GM12878 (cell line): ENCODE data around the gene BUB1B. TPM values are rescaled to one million over a fixed set of nuclear protein-coding genes. Genes with fewer than 3 reads are reported as not detected.

ENCODE experiments used
- ATAC-seq: fragments of 200-7000 bp; cut with Tn5 transposase; 3 replicates; pipeline ENCODE4 v1.9.1; 2020; ENCODE audit warnings: mild to moderate bottlenecking, moderate library complexity
- BruUV-seq: library from RNA; stranded (reverse); fragments of 400-500 nt; replicated peaks from 2 replicates; lab custom pipeline; 2021; lab: Mats Ljungman, UMichigan
- CTCF ChIA-PET: fragments of 300-600 bp; sonication (Branson Sonifier 250); formaldehyde crosslinking; extraction: SDS; loops from one replicate; lab custom pipeline; 2021; ENCODE audit warnings: inconsistent platforms; lab: Yijun Ruan, JAX
- POLR2A ChIA-PET: fragments of 350-600 bp; formaldehyde crosslinking; extraction: SDS; loops from one replicate; lab custom pipeline; 2021; ENCODE audit warnings: inconsistent platforms; lab: Charles Lee
- RAD21 ChIA-PET: fragments of 300-600 bp; sonication (Branson Sonifier 250); formaldehyde crosslinking; loops from one replicate; lab custom pipeline; 2023; ENCODE audit warnings: antibody characterized with exemption; ENCODE audit not compliant: unreplicated experiment; lab: Charles Lee
- SMC1A ChIA-PET: fragments of 300-600 bp; sonication (Branson Sonifier 250); formaldehyde crosslinking; loops from one replicate; lab custom pipeline; 2023; ENCODE audit not compliant: unreplicated experiment, uncharacterized antibody; lab: Charles Lee
- DNase-seq: peaks from one replicate; pipeline ENCODE4 v3.0.0-alpha.2; 2011; ENCODE audit warnings: low read depth, low spot score
- FAIRE-seq: peaks from 3 replicates; lab custom pipeline; 2011; peaks lifted over from hg19 to GRCh38; lab: Jason Lieb, UNC
- H2AFZ ChIP-seq: 2 replicates; pipeline ENCODE4 v1.6.0; 2011; ENCODE audit warnings: low read depth, low read length, control low read depth; ENCODE audit not compliant: control insufficient read depth
- H3K27ac ChIP-seq: 2 replicates; pipeline ENCODE4 v1.5.1; 2011; ENCODE audit warnings: control low read depth; ENCODE audit not compliant: control insufficient read depth, insufficient read depth
- H3K27me3 ChIP-seq, 2 experiments: replicated peaks in 1 of 2; 2 replicates each; pipeline versions ENCODE4 v1.6.0 to v1.6.1; 2011; ENCODE audit warnings: low read length in 1 of 2; ENCODE audit not compliant: control insufficient read depth in 2 of 2, insufficient read depth in 2 of 2
- H3K36me3 ChIP-seq, 2 experiments: 2 replicates each; pipeline ENCODE4 v1.5.1; 2011; ENCODE audit warnings: low read length in 1 of 2; ENCODE audit not compliant: control insufficient read depth in 2 of 2, insufficient read depth in 2 of 2
- H3K4me1 ChIP-seq: 2 replicates; pipeline ENCODE4 v1.6.1; 2011; ENCODE audit warnings: mild to moderate bottlenecking, low read length, moderate library complexity, mixed read lengths; ENCODE audit not compliant: control insufficient read depth, insufficient read depth
- H3K4me2 ChIP-seq: 2 replicates; pipeline ENCODE4 v1.6.0; 2011; ENCODE audit warnings: control low read depth; ENCODE audit not compliant: control insufficient read depth, insufficient read depth
- H3K4me3 ChIP-seq: fragments of 200-600 bp; sonication (generic); 2 replicates; pipeline ENCODE4 v1.5.1; 2016
- H3K79me2 ChIP-seq: 2 replicates; pipeline ENCODE4 v1.6.0; 2011; ENCODE audit warnings: low read length; ENCODE audit not compliant: control insufficient read depth, insufficient read depth
- H3K9ac ChIP-seq: 2 replicates; pipeline ENCODE4 v1.8.0; 2011; ENCODE audit warnings: low read length, control low read depth, mixed read lengths; ENCODE audit not compliant: control insufficient read depth, insufficient read depth
- H3K9me3 ChIP-seq: replicated peaks from 3 replicates; pipeline ENCODE4 v1.5.1; 2011; ENCODE audit warnings: mild to moderate bottlenecking, low read length; ENCODE audit not compliant: control insufficient read depth, insufficient read depth
- H4K20me1 ChIP-seq: 2 replicates; pipeline ENCODE4 v1.6.0; 2011; ENCODE audit not compliant: control insufficient read depth, insufficient read depth
- ASH2L ChIP-seq: fragments of 300-600, 200-600 bp; sonication (generic); IDR thresholded peaks from 2 replicates; pipeline ENCODE4 v1.6.1; 2017; ENCODE audit warnings: low read depth, mild to moderate bottlenecking, borderline replicate concordance
- BCL11A ChIP-seq: IDR thresholded peaks from 2 replicates; pipeline ENCODE4 v1.6.1; 2011; ENCODE audit warnings: low read depth, low read length
- CEBPZ ChIP-seq: fragments of 150-350 bp; IDR thresholded peaks from 2 replicates; pipeline ENCODE4 v1.6.1; 2016; ENCODE audit warnings: low read depth, low read length
- HDGF ChIP-seq: fragments of 450-650 bp; IDR thresholded peaks from 2 replicates; pipeline ENCODE4 v1.6.1; 2016; ENCODE audit warnings: antibody characterized with exemption
- IKZF2 ChIP-seq, 2 experiments: fragments of 450-650 bp; IDR thresholded peaks; 2 replicates each; pipeline ENCODE4 v1.6.1; 2017; ENCODE audit warnings: mild to moderate bottlenecking in 2 of 2, moderate library complexity in 2 of 2
- MEF2A ChIP-seq: IDR thresholded peaks from 2 replicates; pipeline ENCODE4 v1.6.1; 2011; ENCODE audit warnings: low read depth, mild to moderate bottlenecking, low read length, moderate library complexity; ENCODE audit not compliant: insufficient read depth
- PBX3 ChIP-seq: IDR thresholded peaks from 2 replicates; pipeline ENCODE4 v1.6.1; 2011; ENCODE audit warnings: mild to moderate bottlenecking, low read depth, low read length, moderate library complexity; ENCODE audit not compliant: insufficient replicate concordance
- POLR2A ChIP-seq: IDR thresholded peaks from 2 replicates; pipeline ENCODE4 v1.6.1; 2011; ENCODE audit warnings: low read depth, mild to moderate bottlenecking, low read length
- POLR2AphosphoS5 ChIP-seq: IDR thresholded peaks from 2 replicates; pipeline ENCODE4 v1.6.1; 2011; ENCODE audit warnings: mild to moderate bottlenecking, low read length, inconsistent platforms
- RB1 ChIP-seq: fragments of 450-650 bp; formaldehyde crosslinking; IDR thresholded peaks from 2 replicates; pipeline ENCODE4 v1.6.1; 2017; ENCODE audit warnings: mild to moderate bottlenecking, borderline replicate concordance
- RBBP5 ChIP-seq: fragments of 200-600 bp; sonication (generic); conservative IDR thresholded peaks from 2 replicates; pipeline ENCODE4 v1.6.1; 2016
- RELA ChIP-seq: fragments of 450-650 bp; IDR thresholded peaks from 2 replicates; pipeline ENCODE4 v1.8.0; 2014; ENCODE audit warnings: borderline replicate concordance; ENCODE audit not compliant: partially characterized antibody
- SREBF2 ChIP-seq: IDR thresholded peaks from 2 replicates; pipeline ENCODE4 v1.6.1; 2012; ENCODE audit warnings: mild to moderate bottlenecking, low read length
- STAT1 ChIP-seq: fragments of 450-650 bp; conservative IDR thresholded peaks from 2 replicates; pipeline ENCODE4 v1.6.1; 2014; ENCODE audit warnings: antibody characterized with exemption, mild to moderate bottlenecking
- WGBS: methylation state at CpG from one replicate; pipeline ENCODE4 v1.1.6; 2016; ENCODE audit warnings: low lambda C conversion rate; ENCODE audit not compliant: insufficient replicate concordance, insufficient coverage; ENCODE audit errors: missing lambda C conversion rate; 5-methylcytosine and 5-hydroxymethylcytosine counted together
- in situ Hi-C: fragments of 300-500 bp; cut with MboI; formaldehyde crosslinking; loops from 9 replicates; pipeline ENCODE4 v1.14.3; 2018; ENCODE audit warnings: mixed read lengths
- intact Hi-C: fragments of 100-400 bp; cut with micrococcal nuclease; formaldehyde crosslinking; loops from one replicate; pipeline ENCODE4 v1.14.2; 2022; ENCODE audit not compliant: unreplicated experiment
- polyA plus RNA-seq, 11 experiments: library from polyadenylated mRNA; depleted of rRNA in 4 of 11; unstranded in 6 of 11; stranded (reverse) in 5 of 11; fragments of >200 nt; fragmentation: Nextera tagmentation in 4 of 11; fragmentation: Illumina TruSeq in 1 of 11; extraction: Ambion mirVana in 4 of 11; extraction: Trizol in 1 of 11; gene quantifications; 1 replicate in 1 of 11; 2 replicates in 10 of 11; pipeline versions ENCODE4 v1.2.1 to v1.2.3, GENCODE V29; 2011 to 2016; ENCODE audit warnings: inconsistent platforms in 2 of 11, missing spikeins in 2 of 11, low read depth in 1 of 11
- total RNA-seq, 4 experiments: library from RNA; depleted of rRNA in 3 of 4; stranded (reverse); fragments of >200 nt in 3 of 4; fragmentation: Illumina TruSeq in 1 of 4; extraction: Trizol in 1 of 4; gene quantifications; 2 replicates each; pipeline versions ENCODE4 v1.2.1 to v1.2.3, GENCODE V29; 2013 to 2021
- TF ChIP-seq, protein P1 (sequence below): fragments of 450-650 bp; IDR thresholded peaks from 2 replicates; pipeline ENCODE4 v1.6.1; 2017; ENCODE audit warnings: mild to moderate bottlenecking, low read depth, inconsistent platforms; ENCODE audit not compliant: poor library complexity, severe bottlenecking
- TF ChIP-seq, protein P2 (sequence below): fragments of 450-650 bp; IDR thresholded peaks from 2 replicates; pipeline ENCODE4 v1.6.1; 2017; ENCODE audit warnings: low read depth, mild to moderate bottlenecking, moderate library complexity

Gene BUB1B
- total and polyA plus RNA-seq, 10 of the 15 experiments (the other 5 are each of a cell fraction or from before 2014, with no cell fraction given) = 29.1 to 98.6 (median 77.3) TPM

GRCh38 chr15:40239404-40239692, 78.5 kb downstream of the BUB1B start:
- H3K36me3 ChIP-seq = no peaks in the 10 kb centered on the region
- ChIA-PET SMC1A (interaction anchor here (1.3 to 1.5 kb wide), 2 partner anchors 29 to 193 kb away, joined by 4 to 7 read pairs; no protein-coding TSS in a partner anchor), POLR2A (no interaction called here), RAD21 (interaction anchor here (0.8 to 1.7 kb wide), 4 partner anchors 22 to 194 kb away, joined by 3 to 6 read pairs (median 4); no protein-coding TSS in a partner anchor), CTCF (interaction anchor here (0.9 to 2.2 kb wide), 7 partner anchors 10 to 194 kb away, joined by 3 to 15 read pairs (median 4); no protein-coding TSS in a partner anchor)
- BruUV-seq = no TSS peak
- no peak overlapping the region for H2AFZ ChIP-seq
- no peaks in the 10 kb centered on the region for H3K9me3 ChIP-seq
- DNase-seq = no peak
- no peaks in the 10 kb centered on the region for H3K79me2 ChIP-seq
- no peaks in the 10 kb centered on the region; a peak in 1 of 4 replicates for H3K27me3 ChIP-seq
- no peak for FAIRE-seq
- no peak overlapping the region; the same call in 1 of the 2 replicates for H3K4me3 ChIP-seq
- H3K27ac ChIP-seq = no peak overlapping the region
- WGBS = 41% methylated on average over 5 of the region's 5 CpGs
- ATAC-seq = no peak
- peaks cover 10% of the 10 kb centered on the region for H3K4me1 ChIP-seq
- in situ Hi-C loops = no loop called here
- H4K20me1 ChIP-seq = no peaks in the 10 kb centered on the region
- no peak overlapping the region for H3K9ac ChIP-seq
- intact Hi-C loops = no loop called here
- H3K4me2 ChIP-seq = peak overlapping the region; percentile 73
- TF ChIP-seq RB1 (no peak), STAT1 (no peak), MEF2A (no peak), ASH2L (no peak), BCL11A (no peak), POLR2A (no peak), RELA (no peak), CEBPZ (no peak), PBX3 (no peak), HDGF (no peak), SREBF2 (no peak), RBBP5 (no peak), IKZF2 (IDR thresholded peaks at IDR 0.05) (no peak), POLR2AphosphoS5 (no peak)
- TF ChIP-seq, protein P1, sequence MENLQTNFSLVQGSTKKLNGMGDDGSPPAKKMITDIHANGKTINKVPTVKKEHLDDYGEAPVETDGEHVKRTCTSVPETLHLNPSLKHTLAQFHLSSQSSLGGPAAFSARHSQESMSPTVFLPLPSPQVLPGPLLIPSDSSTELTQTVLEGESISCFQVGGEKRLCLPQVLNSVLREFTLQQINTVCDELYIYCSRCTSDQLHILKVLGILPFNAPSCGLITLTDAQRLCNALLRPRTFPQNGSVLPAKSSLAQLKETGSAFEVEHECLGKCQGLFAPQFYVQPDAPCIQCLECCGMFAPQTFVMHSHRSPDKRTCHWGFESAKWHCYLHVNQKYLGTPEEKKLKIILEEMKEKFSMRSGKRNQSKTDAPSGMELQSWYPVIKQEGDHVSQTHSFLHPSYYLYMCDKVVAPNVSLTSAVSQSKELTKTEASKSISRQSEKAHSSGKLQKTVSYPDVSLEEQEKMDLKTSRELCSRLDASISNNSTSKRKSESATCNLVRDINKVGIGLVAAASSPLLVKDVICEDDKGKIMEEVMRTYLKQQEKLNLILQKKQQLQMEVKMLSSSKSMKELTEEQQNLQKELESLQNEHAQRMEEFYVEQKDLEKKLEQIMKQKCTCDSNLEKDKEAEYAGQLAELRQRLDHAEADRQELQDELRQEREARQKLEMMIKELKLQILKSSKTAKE = no peak
- TF ChIP-seq, protein P2, sequence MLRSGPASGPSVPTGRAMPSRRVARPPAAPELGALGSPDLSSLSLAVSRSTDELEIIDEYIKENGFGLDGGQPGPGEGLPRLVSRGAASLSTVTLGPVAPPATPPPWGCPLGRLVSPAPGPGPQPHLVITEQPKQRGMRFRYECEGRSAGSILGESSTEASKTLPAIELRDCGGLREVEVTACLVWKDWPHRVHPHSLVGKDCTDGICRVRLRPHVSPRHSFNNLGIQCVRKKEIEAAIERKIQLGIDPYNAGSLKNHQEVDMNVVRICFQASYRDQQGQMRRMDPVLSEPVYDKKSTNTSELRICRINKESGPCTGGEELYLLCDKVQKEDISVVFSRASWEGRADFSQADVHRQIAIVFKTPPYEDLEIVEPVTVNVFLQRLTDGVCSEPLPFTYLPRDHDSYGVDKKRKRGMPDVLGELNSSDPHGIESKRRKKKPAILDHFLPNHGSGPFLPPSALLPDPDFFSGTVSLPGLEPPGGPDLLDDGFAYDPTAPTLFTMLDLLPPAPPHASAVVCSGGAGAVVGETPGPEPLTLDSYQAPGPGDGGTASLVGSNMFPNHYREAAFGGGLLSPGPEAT = no peak
